Esophagus squamous epithelium (tissue), 5 donors: ENCODE results near the gene WWTR1. TPM values are rescaled to one million over a fixed set of nuclear protein-coding genes. Genes with fewer than 3 reads are reported as not detected.

Source experiments
- DNase-seq: peaks from one replicate; lab custom pipeline; 2025; lab: John Stamatoyannopoulos, UW
- H3K27ac ChIP-seq, 4 donors: fragments of 200-600 bp; sonication (generic); one replicate each; pipeline ENCODE4 v1.5.1; 2016 to 2019; ENCODE audit warnings: mild to moderate bottlenecking in 1 of 4
- H3K27me3 ChIP-seq, 4 donors: fragments of 200-600 bp; sonication (generic); 1 replicate in 3 of 4; 2 replicates in 1 of 4; pipeline versions ENCODE4 v1.5.1 to v1.6.0; 2017 to 2021; ENCODE audit warnings: antibody characterized with exemption in 1 of 4
- H3K36me3 ChIP-seq, 3 donors: fragments of 200-600 bp; sonication (generic); one replicate each; pipeline ENCODE4 v1.5.1; 2016 to 2019
- H3K4me1 ChIP-seq, 3 donors: fragments of 200-600 bp; sonication (generic); one replicate each; pipeline ENCODE4 v1.5.1; 2017 to 2019
- H3K4me3 ChIP-seq, 4 donors: fragments of 200-600 bp; sonication (generic); 1 replicate in 3 of 4; 2 replicates in 1 of 4; pipeline ENCODE4 v1.5.1; 2016 to 2019; ENCODE audit warnings: mild to moderate bottlenecking in 2 of 4, moderate library complexity in 1 of 4
- H3K9me3 ChIP-seq, 3 donors: fragments of 200-600 bp; sonication (generic); one replicate each; pipeline ENCODE4 v1.5.1; 2016 to 2019
- POLR2A ChIP-seq, 4 donors: fragments of 450-650 bp; IDR thresholded peaks; one replicate each; pipeline ENCODE4 v1.6.1; 2017; ENCODE audit warnings: antibody characterized with exemption in 4 of 4, mild to moderate bottlenecking in 4 of 4, moderate library complexity in 3 of 4
- WGBS, 2 donors: methylation state at CpG; one replicate each; pipeline ENCODE4 v1.1.5; 2018; 5-methylcytosine and 5-hydroxymethylcytosine counted together
- intact Hi-C: fragments of 100-400 bp; cut with DNase I; formaldehyde crosslinking; loops from one replicate; pipeline ENCODE4 v1.15.0; 2022
- total RNA-seq, 4 donors: library from RNA; depleted of rRNA; stranded (reverse); fragments of >200 nt; gene quantifications; one replicate each; pipeline ENCODE4 v1.1.0, GENCODE V29; 2016
- TF ChIP-seq, protein P1 (sequence below), 6 experiments: fragments of 450-650 bp in 4 of 6; fragments of 200-600 bp in 2 of 6; sonication (generic) in 2 of 6; IDR thresholded peaks; one replicate each; pipeline ENCODE4 v1.5.1; 2016 to 2019; ENCODE audit warnings: antibody characterized with exemption in 6 of 6, mild to moderate bottlenecking in 4 of 6, moderate library complexity in 4 of 6
- donor health status: DM: yes; HTN: yes; CAD: no.

WWTR1 gene
- total RNA-seq, 4 donors from 2014 or later, result 35.7 to 116 (median 39.6) TPM

DNA sequence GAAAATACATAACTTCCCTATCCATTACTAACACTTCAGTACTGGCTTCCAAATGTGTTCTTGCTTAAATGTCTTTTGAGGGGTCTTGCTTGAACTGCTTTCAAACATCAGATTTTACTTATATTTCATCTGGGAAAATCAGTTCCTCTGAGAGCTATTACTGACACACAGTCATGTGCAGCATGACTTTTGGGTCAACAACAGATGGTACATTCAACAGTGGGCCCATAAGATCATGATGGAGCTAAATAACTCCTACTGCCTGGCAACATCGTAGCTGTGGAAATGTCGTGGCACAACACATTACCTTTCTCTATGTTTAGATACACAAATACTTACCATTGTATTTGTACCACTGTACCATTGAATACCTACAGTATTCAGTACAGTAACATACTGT lies 43.8 kb downstream of the WWTR1 start:
- H3K4me1 ChIP-seq, result peaks cover 4 to 76% (median 42%) of the 10 kb centered on the region in 3 donors
- 76 to 81% methylated on average over 2 of the region's 2 CpGs for WGBS, 2 donors
- no peak for TF ChIP-seq POLR2A (IDR thresholded peaks at IDR 0.05)
- TF ChIP-seq, protein P1, sequence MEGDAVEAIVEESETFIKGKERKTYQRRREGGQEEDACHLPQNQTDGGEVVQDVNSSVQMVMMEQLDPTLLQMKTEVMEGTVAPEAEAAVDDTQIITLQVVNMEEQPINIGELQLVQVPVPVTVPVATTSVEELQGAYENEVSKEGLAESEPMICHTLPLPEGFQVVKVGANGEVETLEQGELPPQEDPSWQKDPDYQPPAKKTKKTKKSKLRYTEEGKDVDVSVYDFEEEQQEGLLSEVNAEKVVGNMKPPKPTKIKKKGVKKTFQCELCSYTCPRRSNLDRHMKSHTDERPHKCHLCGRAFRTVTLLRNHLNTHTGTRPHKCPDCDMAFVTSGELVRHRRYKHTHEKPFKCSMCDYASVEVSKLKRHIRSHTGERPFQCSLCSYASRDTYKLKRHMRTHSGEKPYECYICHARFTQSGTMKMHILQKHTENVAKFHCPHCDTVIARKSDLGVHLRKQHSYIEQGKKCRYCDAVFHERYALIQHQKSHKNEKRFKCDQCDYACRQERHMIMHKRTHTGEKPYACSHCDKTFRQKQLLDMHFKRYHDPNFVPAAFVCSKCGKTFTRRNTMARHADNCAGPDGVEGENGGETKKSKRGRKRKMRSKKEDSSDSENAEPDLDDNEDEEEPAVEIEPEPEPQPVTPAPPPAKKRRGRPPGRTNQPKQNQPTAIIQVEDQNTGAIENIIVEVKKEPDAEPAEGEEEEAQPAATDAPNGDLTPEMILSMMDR (IDR thresholded peaks at IDR 0.05), result no peak

DNA sequence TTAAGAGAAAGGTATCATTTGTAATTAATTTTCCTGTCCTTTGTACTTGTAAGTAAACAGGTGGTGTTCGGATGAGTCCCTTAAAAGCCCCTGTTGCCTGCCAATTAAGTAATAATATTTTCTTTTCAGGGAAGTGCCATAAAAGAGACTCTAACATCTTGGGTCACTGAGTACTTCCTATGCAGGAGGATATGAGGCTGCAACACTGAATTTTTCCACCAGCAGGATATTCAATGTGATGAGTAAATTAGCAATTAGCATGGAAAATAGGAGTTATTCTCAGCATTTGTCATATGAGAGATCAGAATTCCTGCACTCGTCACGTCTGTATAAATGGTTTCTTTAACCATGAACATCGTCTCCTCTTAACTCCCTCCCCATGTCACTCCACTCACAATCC lies 45.4 kb downstream of the WWTR1 start:
- intact Hi-C loops, result no loop called here
- Histone ChIP-seq H3K27ac (peak overlapping the region in 3 of 4 donors; percentile 18 to 29 (median 22)), H3K4me1 (peaks cover 0 to 60% (median 26%) of the 10 kb centered on the region in 3 donors), H3K9me3 (no peaks in the 10 kb centered on the region), H3K36me3 (peaks cover 0 to 5% (median 0%) of the 10 kb centered on the region in 3 donors), H3K4me3 (no peak overlapping the region), H3K27me3 (no peaks in the 10 kb centered on the region)
- DNase-seq, result no peak
- TF ChIP-seq, protein P1 (IDR thresholded peaks at IDR 0.05), result no peak
- no peak for TF ChIP-seq POLR2A (IDR thresholded peaks at IDR 0.05)
- WGBS, 2 donors, result 81 to 88% methylated on average over 4 of the region's 4 CpGs

More for the DNA sequence above, 43.8 kb downstream of the WWTR1 start:
- no peaks in the 10 kb centered on the region for H3K36me3 ChIP-seq
- no peak overlapping the region for H3K27ac ChIP-seq
- no peak overlapping the region for H3K4me3 ChIP-seq
- no peaks in the 10 kb centered on the region for H3K27me3 ChIP-seq
- DNase-seq, result no peak
- intact Hi-C loops, result no loop called here
- no peaks in the 10 kb centered on the region for H3K9me3 ChIP-seq

DNA sequence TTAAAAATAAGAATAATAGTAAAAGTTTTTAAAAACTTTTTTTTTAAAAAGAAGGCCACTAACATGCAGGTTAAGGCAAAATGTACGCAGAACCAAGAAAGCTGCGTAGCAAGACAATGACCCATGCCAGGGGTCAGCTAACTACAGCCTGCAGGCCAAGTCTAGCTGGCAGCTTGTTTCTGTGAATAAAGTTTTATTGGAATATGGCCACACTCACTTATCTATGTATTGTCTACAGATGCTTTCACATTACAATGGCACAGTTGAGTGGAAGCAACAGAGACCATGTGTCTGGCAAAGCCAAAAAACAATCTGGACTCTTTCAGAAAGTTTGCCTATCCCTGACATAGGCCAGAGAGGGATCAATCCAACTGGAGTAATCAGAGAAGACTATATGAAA lies 46.7 kb downstream of the WWTR1 start:
- H3K27ac ChIP-seq, result peak overlapping the region in 1 of 4 donors; percentile 14
- no peak overlapping the region for H3K4me3 ChIP-seq
- no peak for DNase-seq
- H3K9me3 ChIP-seq, result no peaks in the 10 kb centered on the region
- H3K27me3 ChIP-seq, result no peaks in the 10 kb centered on the region
- peaks cover 0 to 50% (median 23%) of the 10 kb centered on the region in 3 donors for H3K4me1 ChIP-seq
- no peak for TF ChIP-seq POLR2A (IDR thresholded peaks at IDR 0.05)
- TF ChIP-seq, protein P1 (IDR thresholded peaks at IDR 0.05), result no peak
- H3K36me3 ChIP-seq, result peaks cover 0 to 5% (median 0%) of the 10 kb centered on the region in 3 donors
- WGBS, 2 donors, result 90 to 100% methylated on average over 2 of the region's 2 CpGs
- intact Hi-C loops, result no loop called here

DNA sequence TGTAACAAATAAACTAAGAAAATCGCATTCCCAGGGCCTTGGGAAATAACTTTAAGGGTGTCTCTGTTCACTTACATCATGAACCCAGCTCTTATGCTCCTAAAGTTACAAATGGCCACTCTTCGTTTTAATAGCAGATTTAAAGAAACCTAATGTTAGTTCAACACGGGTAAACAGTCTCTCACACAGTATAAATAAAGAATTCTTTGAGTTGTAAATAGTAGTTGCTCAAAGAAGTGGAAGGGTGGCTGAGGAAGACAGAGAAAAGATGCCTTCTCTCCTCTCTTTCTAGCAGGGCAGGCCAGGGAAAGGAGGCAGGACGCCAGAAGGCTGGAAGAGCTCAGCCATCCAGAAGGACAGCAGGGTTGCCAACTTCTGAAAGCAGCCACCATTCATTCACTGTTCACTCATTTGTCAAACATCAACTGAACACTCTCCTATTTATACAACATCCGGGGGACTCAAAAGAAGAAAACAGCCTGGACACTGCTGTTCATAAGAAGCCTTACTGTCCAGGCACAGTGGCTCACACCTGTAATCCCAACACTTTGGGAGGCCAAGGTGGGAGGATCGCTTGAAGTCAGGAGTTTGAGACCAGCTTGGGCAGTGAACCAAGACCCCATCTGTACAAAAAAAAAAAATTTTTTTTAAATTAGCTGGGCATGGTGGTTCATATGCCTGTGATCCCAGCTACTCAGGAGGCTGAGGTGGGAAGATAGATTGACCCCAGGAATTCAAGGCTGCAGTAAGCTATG lies 47.3 kb downstream of the WWTR1 start:
- H3K4me3 ChIP-seq, result no peak overlapping the region
- H3K4me1 ChIP-seq, result peaks cover 0 to 53% (median 23%) of the 10 kb centered on the region in 3 donors
- peak overlapping the region in 2 of 4 donors; percentile 2 to 30 for H3K27ac ChIP-seq
- H3K36me3 ChIP-seq, result peaks cover 0 to 5% (median 0%) of the 10 kb centered on the region in 3 donors
- WGBS, 2 donors, result 58 to 61% methylated on average over 6 of the region's 6 CpGs
- TF ChIP-seq, protein P1 (IDR thresholded peaks at IDR 0.05), result no peak
- TF ChIP-seq POLR2A (IDR thresholded peaks at IDR 0.05), result no peak
- intact Hi-C loops, result no loop called here
- DNase-seq, result no peak
- H3K9me3 ChIP-seq, result no peaks in the 10 kb centered on the region
- no peaks in the 10 kb centered on the region for H3K27me3 ChIP-seq

DNA sequence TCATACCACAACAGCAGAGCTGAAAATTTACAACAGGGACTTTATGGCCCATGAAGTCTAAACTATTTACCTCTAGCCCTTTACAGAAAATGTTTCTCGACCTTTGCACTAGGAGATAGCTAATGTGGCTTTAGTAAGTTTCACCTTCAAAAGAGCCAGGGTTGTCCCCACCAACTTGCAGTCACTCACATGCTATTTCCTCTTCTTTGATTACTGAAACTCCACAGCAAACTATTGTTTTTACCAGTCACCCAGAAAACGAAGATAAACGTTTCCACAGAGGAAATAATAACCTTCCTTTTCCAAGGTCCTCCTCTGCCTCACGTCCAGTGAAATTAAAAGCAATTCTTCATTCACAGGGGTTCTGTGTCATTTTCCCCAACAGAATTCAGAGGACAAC lies 48.2 kb downstream of the WWTR1 start:
- Histone ChIP-seq H3K36me3 (peaks cover 0 to 8% (median 0%) of the 10 kb centered on the region in 3 donors), H3K4me1 (peaks cover 0 to 51% (median 23%) of the 10 kb centered on the region in 3 donors), H3K9me3 (no peaks in the 10 kb centered on the region), H3K27ac (peak overlapping the region in 3 of 4 donors; percentile 2 to 30 (median 16)), H3K27me3 (no peaks in the 10 kb centered on the region), H3K4me3 (no peak overlapping the region)
- 44 to 47% methylated on average over 4 of the region's 4 CpGs for WGBS, 2 donors
- no peak for DNase-seq
- no peak for TF ChIP-seq POLR2A (IDR thresholded peaks at IDR 0.05)
- TF ChIP-seq, protein P1 (IDR thresholded peaks at IDR 0.05), result no peak
- intact Hi-C loops, result no loop called here
